Measurements from ENCODE around the gene KLHL40. TPM values are rescaled to one million over a fixed set of nuclear protein-coding genes. Genes with fewer than 3 reads are reported as not detected.

KLHL40 gene
- total RNA-seq, 1 donor = not detected

GRCh38 chr3:42649783-42650182 lies 35.6 kb upstream of the KLHL40 start:
- Histone ChIP-seq H3K79me2 (ENCODE audit: insufficient read depth, low read length) (peaks cover 57% of the 10 kb centered on the region), H2AFZ (ENCODE audit: low read length) (no peak overlapping the region), H3K27me3 (ENCODE audit: insufficient read depth, low read length) (no peaks in the 10 kb centered on the region), H3K4me1 (ENCODE audit: insufficient read depth, low read length) (peaks cover 47% of the 10 kb centered on the region), H3K36me3 (ENCODE audit: insufficient read depth, low read length) (peaks cover 45% of the 10 kb centered on the region), H3K4me2 (ENCODE audit: insufficient read depth, low read length) (no peak overlapping the region), H3K4me3 (ENCODE audit: insufficient read depth, low read length) (no peak overlapping the region), H3K27ac (ENCODE audit: low read depth, low read length) (no peak overlapping the region), H3K9me3 (ENCODE audit: low read depth, low read length) (no peaks in the 10 kb centered on the region), H4K20me1 (ENCODE audit: insufficient read depth, low read length) (peaks cover 36% of the 10 kb centered on the region)
- no peak for TF ChIP-seq CTCF (IDR thresholded peaks at IDR 0.05; ENCODE audit: extremely low read depth, low read depth, low read length)
- DNase-seq (ENCODE audit: insufficient read length, low spot score, missing footprints) = no peak

- DNase-seq (ENCODE audit: insufficient read length, low spot score, missing footprints) = peak; percentile 97
- Histone ChIP-seq H3K4me3 (ENCODE audit: insufficient read depth, low read length) (peak overlapping the region; percentile 90), H3K9me3 (ENCODE audit: low read depth, low read length) (no peaks in the 10 kb centered on the region), H3K27ac (ENCODE audit: low read depth, low read length) (peak overlapping the region; percentile 86), H4K20me1 (ENCODE audit: insufficient read depth, low read length) (peaks cover 49% of the 10 kb centered on the region), H3K4me2 (ENCODE audit: insufficient read depth, low read length) (peak overlapping the region; percentile 95), H3K4me1 (ENCODE audit: insufficient read depth, low read length) (peaks cover 63% of the 10 kb centered on the region), H3K36me3 (ENCODE audit: insufficient read depth, low read length) (peaks cover 29% of the 10 kb centered on the region), H3K79me2 (ENCODE audit: insufficient read depth, low read length) (peaks cover 69% of the 10 kb centered on the region), H3K27me3 (ENCODE audit: insufficient read depth, low read length) (no peaks in the 10 kb centered on the region), H2AFZ (ENCODE audit: low read length) (peak overlapping the region; percentile 32)
- no peak for TF ChIP-seq CTCF (IDR thresholded peaks at IDR 0.05; ENCODE audit: extremely low read depth, low read depth, low read length)
Measured at GRCh38 chr3:42651248-42652091, 33.9 kb upstream of the KLHL40 start.

GRCh38 chr3:42652251-42652610 lies 33.1 kb upstream of the KLHL40 start:
- H3K27me3 ChIP-seq (ENCODE audit: insufficient read depth, low read length) = no peaks in the 10 kb centered on the region
- peaks cover 70% of the 10 kb centered on the region for H3K79me2 ChIP-seq (ENCODE audit: insufficient read depth, low read length)
- H3K27ac ChIP-seq (ENCODE audit: low read depth, low read length) = peak overlapping the region; percentile 86
- peak; percentile 91 for DNase-seq (ENCODE audit: insufficient read length, low spot score, missing footprints)
- peaks cover 64% of the 10 kb centered on the region for H3K4me1 ChIP-seq (ENCODE audit: insufficient read depth, low read length)
- H3K9me3 ChIP-seq (ENCODE audit: low read depth, low read length) = no peaks in the 10 kb centered on the region
- H3K36me3 ChIP-seq (ENCODE audit: insufficient read depth, low read length) = peaks cover 21% of the 10 kb centered on the region
- no peak overlapping the region for H2AFZ ChIP-seq (ENCODE audit: low read length)
- H3K4me2 ChIP-seq (ENCODE audit: insufficient read depth, low read length) = peak overlapping the region; percentile 95
- H3K4me3 ChIP-seq (ENCODE audit: insufficient read depth, low read length) = peak overlapping the region; percentile 90
- H4K20me1 ChIP-seq (ENCODE audit: insufficient read depth, low read length) = peaks cover 57% of the 10 kb centered on the region
- no peak for TF ChIP-seq CTCF (IDR thresholded peaks at IDR 0.05; ENCODE audit: extremely low read depth, low read depth, low read length)

DNA sequence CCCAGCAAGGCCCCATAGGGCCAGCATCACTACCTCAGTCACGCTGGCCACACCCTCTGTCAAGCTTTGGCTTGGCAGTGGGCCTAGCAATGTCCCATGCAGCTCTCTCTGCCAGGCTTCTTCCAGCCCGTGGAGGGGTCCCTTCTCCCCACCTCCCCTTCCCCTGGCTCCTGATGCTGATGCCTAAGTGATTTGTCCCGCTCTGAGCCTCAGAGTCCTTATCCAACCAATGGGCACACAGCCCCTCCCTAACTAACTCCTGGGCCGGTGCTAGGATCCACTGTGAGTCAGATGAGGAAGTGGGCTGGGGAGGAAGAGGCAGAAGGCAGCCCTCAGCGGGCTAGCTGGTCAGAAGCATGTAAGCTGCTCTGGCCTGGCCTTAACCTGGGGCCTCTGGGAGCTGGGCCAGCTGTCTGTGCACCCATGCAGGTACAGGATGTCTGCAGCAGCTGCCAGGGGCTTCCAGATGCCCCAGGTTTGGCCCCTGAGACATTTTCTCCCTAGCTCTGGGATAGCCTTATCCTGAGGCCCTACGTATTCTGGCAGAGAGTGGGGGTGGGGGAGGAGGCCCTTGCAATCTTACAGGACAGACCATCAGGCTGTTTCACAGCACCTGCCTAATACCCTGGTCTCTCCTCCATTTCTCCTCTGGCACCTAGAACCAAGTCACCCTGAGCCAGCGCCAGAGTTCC lies 32.6 kb upstream of the KLHL40 start:
- Histone ChIP-seq H3K4me3 (ENCODE audit: insufficient read depth, low read length) (peak overlapping the region; percentile 90), H3K36me3 (ENCODE audit: insufficient read depth, low read length) (peaks cover 16% of the 10 kb centered on the region), H3K79me2 (ENCODE audit: insufficient read depth, low read length) (peaks cover 70% of the 10 kb centered on the region), H3K27me3 (ENCODE audit: insufficient read depth, low read length) (no peaks in the 10 kb centered on the region), H4K20me1 (ENCODE audit: insufficient read depth, low read length) (peaks cover 61% of the 10 kb centered on the region), H3K4me2 (ENCODE audit: insufficient read depth, low read length) (peak overlapping the region; percentile 95), H3K9me3 (ENCODE audit: low read depth, low read length) (no peaks in the 10 kb centered on the region), H2AFZ (ENCODE audit: low read length) (no peak overlapping the region), H3K4me1 (ENCODE audit: insufficient read depth, low read length) (peaks cover 63% of the 10 kb centered on the region), H3K27ac (ENCODE audit: low read depth, low read length) (peak overlapping the region; percentile 86)
- peak; percentile 98 for DNase-seq (ENCODE audit: insufficient read length, low spot score, missing footprints)
- no peak for TF ChIP-seq CTCF (IDR thresholded peaks at IDR 0.05; ENCODE audit: extremely low read depth, low read depth, low read length)
